M059J (cell line): ENCODE measurements around the gene ULK4. TPM values are rescaled to one million over a fixed set of nuclear protein-coding genes. Genes with fewer than 3 reads are reported as not detected.
A peak's percentile ranks its signal among the peaks of the same experiment; 100 is the strongest.

Experiments used
- DNase-seq: peaks from one replicate; pipeline ENCODE4 v3.0.0-alpha.2; 2012; ENCODE audit warnings: low read depth
- total RNA-seq: library from RNA; depleted of rRNA; stranded (reverse); fragments of >200 nt; shearing (Covaris generic); gene quantifications from 2 replicates; pipeline ENCODE4 v1.2.3, GENCODE V29; 2014

Gene ULK4
- total RNA-seq, 1 experiment from 2014 or later: 9.1 TPM

- DNase-seq: peak; percentile 88
These were observed 696.1 kb downstream of the ULK4 start for GRCh38 chr3:41265823-41266273.

DNA sequence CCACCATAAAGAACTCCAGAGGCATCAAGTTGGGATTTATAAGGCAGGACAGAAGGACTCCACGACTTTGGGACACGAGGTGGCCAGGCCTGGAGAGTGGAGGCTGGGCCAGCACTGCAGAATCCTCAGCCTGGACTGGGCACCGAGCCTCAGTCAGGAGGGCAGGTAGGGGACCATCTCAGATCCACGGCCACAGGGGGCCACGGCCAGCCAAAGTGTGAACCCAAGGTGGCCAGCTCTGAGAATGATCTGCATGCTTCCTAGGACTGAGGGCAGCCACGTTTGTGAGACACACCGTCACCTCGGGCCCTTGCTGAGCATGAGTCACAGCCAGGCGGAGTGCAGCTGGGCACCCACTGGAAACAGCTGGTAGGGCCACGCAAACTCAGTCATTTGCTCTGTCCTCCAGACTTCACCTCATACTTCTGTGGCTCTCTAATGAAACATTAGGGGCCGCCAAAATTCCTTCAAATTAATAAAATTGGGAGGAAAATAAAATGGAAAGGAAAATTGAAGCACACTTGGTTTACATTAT lies 696.8 kb downstream of the ULK4 start:
- DNase-seq: peak; percentile 66

DNA sequence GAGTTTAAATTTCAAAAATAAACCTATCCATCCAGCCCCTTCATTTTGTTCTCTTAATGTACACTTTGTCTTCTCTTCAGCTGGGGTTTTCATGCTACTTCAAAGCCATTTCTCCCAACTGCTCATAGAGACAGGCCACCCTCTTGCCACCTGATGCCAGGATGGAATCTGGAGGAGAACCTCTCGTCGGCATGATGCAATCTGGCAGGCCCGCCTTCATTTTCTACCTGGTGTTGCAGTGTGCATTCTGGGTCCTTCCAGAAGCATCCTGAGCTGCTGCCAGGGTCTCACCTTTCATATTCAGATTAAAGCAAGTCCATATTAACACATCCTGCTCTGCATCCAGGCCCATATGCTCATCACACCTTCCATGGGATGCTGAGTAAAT lies 701.8 kb downstream of the ULK4 start:
- no peak for DNase-seq

- peak; percentile 70 for DNase-seq
These were observed 702.3 kb downstream of the ULK4 start for GRCh38 chr3:41259449-41260062.

GRCh38 chr3:41258239-41258800 lies 703.6 kb downstream of the ULK4 start:
- DNase-seq: no peak

DNA sequence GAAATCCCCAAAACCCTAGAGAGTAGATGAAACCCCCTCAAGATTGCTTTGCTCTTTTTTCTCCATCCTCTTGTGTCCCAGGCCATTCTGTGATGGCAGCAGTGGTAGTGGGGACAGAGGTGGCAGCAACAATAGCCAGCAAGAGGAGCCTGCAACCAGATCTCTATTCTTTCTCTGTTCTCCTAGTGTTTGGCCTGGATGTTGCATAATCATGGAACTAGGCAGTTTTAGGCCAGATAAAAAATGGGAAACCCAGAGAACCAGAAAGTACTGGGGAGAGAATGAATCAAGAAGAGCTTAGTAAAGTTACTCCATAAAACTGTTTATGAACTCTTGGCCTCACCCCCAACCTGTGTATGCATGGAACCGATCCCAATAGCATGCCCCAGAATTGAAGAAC lies 710.3 kb downstream of the ULK4 start:
- no peak for DNase-seq

- DNase-seq: no peak
These were observed 711.1 kb downstream of the ULK4 start for GRCh38 chr3:41250825-41251224.

- DNase-seq: no peak
These were observed 712.6 kb downstream of the ULK4 start for GRCh38 chr3:41249318-41249717.

GRCh38 chr3:41248525-41248924 lies 713.4 kb downstream of the ULK4 start:
- no peak for DNase-seq

DNA sequence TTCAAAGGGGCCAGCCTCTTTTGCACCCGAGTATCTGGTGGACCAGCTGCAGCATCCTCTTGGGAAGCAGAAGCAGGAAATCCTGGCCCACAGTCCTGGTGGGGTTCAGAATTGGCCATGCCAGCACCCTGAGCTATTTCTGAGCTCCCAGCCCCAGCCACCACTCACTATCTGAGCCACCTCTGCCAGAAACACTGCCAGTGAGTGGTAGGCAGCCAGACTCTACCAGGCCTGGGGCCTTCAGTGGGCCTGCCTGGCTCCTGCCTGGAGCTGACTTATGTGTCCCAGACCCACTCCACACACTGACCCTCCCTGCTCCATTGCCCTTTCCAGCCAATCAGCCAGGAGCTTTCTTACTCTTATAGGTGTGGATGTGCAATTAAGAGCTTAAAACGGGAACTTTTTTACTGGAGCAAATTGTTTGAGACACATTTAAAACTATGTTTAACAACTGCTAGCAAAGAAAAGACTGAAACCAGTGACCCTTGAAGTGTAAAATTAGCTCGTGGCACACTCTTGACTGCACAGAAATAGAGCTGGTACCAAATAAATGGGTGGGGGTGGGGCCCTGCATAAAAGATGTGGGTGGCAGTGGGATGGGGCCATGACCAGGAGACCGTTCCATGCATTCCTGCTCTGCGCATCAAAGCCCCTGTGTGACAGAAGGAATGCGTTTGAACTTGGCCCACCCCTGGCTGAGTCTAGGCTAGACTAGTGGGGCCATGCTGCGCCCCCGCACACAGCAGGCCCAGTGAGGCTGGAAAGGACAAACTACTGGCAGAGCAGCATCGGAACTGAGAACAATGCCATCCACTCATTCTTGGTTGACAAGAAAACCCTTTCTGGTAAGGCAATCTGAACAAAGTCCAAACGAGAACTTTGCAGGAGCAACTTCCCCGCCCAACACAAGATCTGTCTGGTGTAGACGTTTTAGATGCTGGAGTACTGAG lies 714.6 kb downstream of the ULK4 start:
- no peak for DNase-seq

GRCh38 chr3:41244620-41245336 lies 717.1 kb downstream of the ULK4 start:
- no peak for DNase-seq

DNA sequence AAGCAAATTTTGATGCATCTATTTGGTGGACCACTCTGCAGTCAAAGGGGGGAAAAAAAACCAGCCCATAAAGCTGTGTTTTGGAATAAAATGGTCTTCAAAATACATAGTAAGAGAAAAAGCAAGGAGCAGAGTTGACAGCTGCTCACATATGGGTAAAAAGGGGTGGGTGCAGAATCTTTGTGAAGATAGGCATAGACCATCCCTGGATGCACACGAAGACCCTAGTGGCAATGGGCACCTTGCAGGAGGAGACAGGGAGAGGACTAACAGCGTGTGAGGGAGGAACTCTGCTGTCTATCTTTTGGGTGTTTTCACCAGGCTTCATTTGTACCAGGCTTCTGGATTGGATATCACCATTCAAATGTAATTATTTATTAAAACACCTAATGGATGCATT lies 718.7 kb downstream of the ULK4 start:
- DNase-seq: no peak

DNA sequence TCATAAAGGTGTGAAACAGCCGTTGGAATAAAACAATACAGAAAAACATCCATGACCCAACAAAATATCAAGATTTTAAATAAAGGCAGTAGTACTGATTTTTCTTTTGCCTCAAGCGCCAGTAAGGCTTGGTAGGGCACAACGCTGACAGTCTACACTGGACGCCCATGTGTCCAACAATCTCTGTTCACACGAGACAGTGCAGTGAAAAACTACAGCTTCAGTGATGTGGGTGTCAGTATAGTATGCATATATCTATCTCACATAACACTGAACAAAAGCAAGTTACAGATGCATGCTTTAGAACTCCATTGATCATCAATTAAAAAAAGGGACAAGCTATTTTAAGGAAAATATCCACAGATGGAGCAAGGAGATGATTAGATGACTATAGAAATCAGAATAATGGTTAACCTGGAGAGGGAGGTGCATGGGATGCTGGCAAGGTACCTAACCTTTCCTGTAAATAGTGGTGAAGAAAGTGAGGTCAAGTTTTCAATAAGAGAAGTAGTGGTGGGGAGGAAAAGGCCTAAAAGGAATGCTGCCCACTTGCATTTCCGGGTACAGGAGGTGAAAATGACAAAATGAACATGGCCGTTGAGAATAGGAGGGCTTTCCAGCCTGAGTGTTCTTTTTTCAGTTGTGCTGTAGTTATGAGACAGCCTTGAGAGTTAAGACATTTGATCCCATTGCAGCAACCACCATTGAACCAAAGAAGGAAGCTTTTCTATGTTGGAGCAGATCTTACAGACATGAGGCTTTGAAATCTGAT lies 719.9 kb downstream of the ULK4 start:
- no peak for DNase-seq

- DNase-seq: no peak
These were observed 720.7 kb downstream of the ULK4 start for GRCh38 chr3:41241161-41241560.

- no peak for DNase-seq
These were observed 722.3 kb downstream of the ULK4 start for GRCh38 chr3:41239587-41239986.

- no peak for DNase-seq
These were observed 724.0 kb downstream of the ULK4 start for GRCh38 chr3:41237907-41238306.

- DNase-seq: no peak
These were observed 725.7 kb downstream of the ULK4 start for GRCh38 chr3:41236228-41236627.

- DNase-seq: no peak
These were observed 726.8 kb downstream of the ULK4 start for GRCh38 chr3:41234823-41235721.

- DNase-seq: peak; percentile 45
These were observed 737.6 kb downstream of the ULK4 start for GRCh38 chr3:41224120-41224806.
